ENCODE measurements around the gene KDM5B.
A peak's percentile ranks its signal among the peaks of the same experiment; 100 is the strongest.

KDM5B gene

GRCh38 chr1:202807926-202808757 is at the start of gene KDM5B (continued):
- TF ChIP-seq ZNF23 (tag by site-specific recombination; IDR thresholded peaks at IDR 0.05; ENCODE audit: borderline replicate concordance) (no peak), ZNF624 (tag by site-specific recombination; IDR thresholded peaks at IDR 0.05) (no peak), ZNF37A (tag by site-specific recombination; IDR thresholded peaks at IDR 0.05) (no peak), ZNF221 (tag by site-specific recombination; IDR thresholded peaks at IDR 0.05; ENCODE audit: borderline replicate concordance) (no peak), ZNF394 (tag by site-specific recombination; IDR thresholded peaks at IDR 0.05; ENCODE audit: borderline replicate concordance) (peak; percentile 41; the same call in 1 of the 2 replicates), ZIC2 (tag by site-specific recombination; IDR thresholded peaks at IDR 0.05) (no peak), ZNF830 (tag by site-specific recombination; IDR thresholded peaks at IDR 0.05; ENCODE audit: low read depth) (no peak), ZNF211 (tag by site-specific recombination; IDR thresholded peaks at IDR 0.05; ENCODE audit: low read depth) (no peak), ZBTB44 (tag by site-specific recombination; IDR thresholded peaks at IDR 0.05) (no peak), ZNF416 (tag by site-specific recombination; IDR thresholded peaks at IDR 0.05) (no peak), ZNF645 (tag by site-specific recombination; IDR thresholded peaks at IDR 0.05) (no peak), ZNF558 (tag by site-specific recombination; IDR thresholded peaks at IDR 0.05) (no peak), IKZF3 (tag by site-specific recombination; IDR thresholded peaks at IDR 0.05) (no peak), ZNF677 (tag by site-specific recombination; IDR thresholded peaks at IDR 0.05) (no peak), ZNF175 (tag by site-specific recombination; IDR thresholded peaks at IDR 0.05) (no peak), ZEB2 (tag by site-specific recombination; IDR thresholded peaks at IDR 0.05) (peak; percentile 79), YY2 (tag by site-specific recombination; IDR thresholded peaks at IDR 0.05) (peak; percentile 71; the same call in 1 of the 2 replicates), ZNF664 (tag by site-specific recombination; IDR thresholded peaks at IDR 0.05) (peak; percentile 98), ZSCAN5A (tag by site-specific recombination; IDR thresholded peaks at IDR 0.05) (peak; percentile 93), ZNF266 (tag by site-specific recombination; IDR thresholded peaks at IDR 0.05; ENCODE audit: low read depth) (no peak), REST (tag by site-specific recombination; IDR thresholded peaks at IDR 0.05) (no peak; the same call in 1 of the 2 replicates), SP7 (tag by site-specific recombination; IDR thresholded peaks at IDR 0.05) (peak; percentile 69)
- TF ChIP-seq, protein P1, sequence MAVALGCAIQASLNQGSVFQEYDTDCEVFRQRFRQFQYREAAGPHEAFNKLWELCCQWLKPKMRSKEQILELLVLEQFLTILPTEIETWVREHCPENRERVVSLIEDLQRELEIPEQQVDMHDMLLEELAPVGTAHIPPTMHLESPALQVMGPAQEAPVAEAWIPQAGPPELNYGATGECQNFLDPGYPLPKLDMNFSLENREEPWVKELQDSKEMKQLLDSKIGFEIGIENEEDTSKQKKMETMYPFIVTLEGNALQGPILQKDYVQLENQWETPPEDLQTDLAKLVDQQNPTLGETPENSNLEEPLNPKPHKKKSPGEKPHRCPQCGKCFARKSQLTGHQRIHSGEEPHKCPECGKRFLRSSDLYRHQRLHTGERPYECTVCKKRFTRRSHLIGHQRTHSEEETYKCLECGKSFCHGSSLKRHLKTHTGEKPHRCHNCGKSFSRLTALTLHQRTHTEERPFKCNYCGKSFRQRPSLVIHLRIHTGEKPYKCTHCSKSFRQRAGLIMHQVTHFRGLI (tag by site-specific recombination; IDR thresholded peaks at IDR 0.05), result peak; percentile 24; the same call in 1 of the 2 replicates
- TF ChIP-seq, protein P2, sequence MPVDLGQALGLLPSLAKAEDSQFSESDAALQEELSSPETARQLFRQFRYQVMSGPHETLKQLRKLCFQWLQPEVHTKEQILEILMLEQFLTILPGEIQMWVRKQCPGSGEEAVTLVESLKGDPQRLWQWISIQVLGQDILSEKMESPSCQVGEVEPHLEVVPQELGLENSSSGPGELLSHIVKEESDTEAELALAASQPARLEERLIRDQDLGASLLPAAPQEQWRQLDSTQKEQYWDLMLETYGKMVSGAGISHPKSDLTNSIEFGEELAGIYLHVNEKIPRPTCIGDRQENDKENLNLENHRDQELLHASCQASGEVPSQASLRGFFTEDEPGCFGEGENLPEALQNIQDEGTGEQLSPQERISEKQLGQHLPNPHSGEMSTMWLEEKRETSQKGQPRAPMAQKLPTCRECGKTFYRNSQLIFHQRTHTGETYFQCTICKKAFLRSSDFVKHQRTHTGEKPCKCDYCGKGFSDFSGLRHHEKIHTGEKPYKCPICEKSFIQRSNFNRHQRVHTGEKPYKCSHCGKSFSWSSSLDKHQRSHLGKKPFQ (tag by site-specific recombination; IDR thresholded peaks at IDR 0.05), result 0 out of 2 replicates have a peak, but pooled peaks have one; percentile 14
- TF ChIP-seq, protein P3, sequence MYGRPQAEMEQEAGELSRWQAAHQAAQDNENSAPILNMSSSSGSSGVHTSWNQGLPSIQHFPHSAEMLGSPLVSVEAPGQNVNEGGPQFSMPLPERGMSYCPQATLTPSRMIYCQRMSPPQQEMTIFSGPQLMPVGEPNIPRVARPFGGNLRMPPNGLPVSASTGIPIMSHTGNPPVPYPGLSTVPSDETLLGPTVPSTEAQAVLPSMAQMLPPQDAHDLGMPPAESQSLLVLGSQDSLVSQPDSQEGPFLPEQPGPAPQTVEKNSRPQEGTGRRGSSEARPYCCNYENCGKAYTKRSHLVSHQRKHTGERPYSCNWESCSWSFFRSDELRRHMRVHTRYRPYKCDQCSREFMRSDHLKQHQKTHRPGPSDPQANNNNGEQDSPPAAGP (tag by site-specific recombination; IDR thresholded peaks at IDR 0.05), result peak; percentile 94
- TF ChIP-seq, protein P4, sequence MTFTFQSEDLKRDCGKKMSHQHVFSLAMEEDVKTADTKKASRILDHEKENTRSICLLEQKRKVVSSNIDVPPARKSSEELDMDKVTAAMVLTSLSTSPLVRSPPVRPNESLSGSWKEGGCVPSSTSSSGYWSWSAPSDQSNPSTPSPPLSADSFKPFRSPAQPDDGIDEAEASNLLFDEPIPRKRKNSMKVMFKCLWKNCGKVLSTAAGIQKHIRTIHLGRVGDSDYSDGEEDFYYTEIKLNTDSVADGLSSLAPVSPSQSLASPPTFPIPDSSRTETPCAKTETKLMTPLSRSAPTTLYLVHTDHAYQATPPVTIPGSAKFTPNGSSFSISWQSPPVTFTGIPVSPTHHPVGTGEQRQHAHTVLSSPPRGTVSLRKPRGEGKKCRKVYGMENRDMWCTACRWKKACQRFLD (tag by site-specific recombination; IDR thresholded peaks at IDR 0.05), result no peak

Measured in HEK293 (cell line).